GM12864 (cell line): ENCODE results near the gene EEF1E1.

Experiments used
- DNase-seq: peaks from one replicate; pipeline ENCODE4 v3.0.0-alpha.2; 2011; ENCODE audit warnings: low read depth
- H3K4me3 ChIP-seq: 2 replicates; pipeline ENCODE4 v1.5.1; 2011; ENCODE audit warnings: mild to moderate bottlenecking, low read depth, low read length, control low read depth
- TF ChIP-seq, protein P1 (sequence below): IDR thresholded peaks from 2 replicates; pipeline ENCODE4 v1.5.1; 2011; ENCODE audit warnings: low read depth, mild to moderate bottlenecking, moderate library complexity, low read length, control low read depth, inconsistent platforms; ENCODE audit errors: missing control alignments

Gene EEF1E1

DNA sequence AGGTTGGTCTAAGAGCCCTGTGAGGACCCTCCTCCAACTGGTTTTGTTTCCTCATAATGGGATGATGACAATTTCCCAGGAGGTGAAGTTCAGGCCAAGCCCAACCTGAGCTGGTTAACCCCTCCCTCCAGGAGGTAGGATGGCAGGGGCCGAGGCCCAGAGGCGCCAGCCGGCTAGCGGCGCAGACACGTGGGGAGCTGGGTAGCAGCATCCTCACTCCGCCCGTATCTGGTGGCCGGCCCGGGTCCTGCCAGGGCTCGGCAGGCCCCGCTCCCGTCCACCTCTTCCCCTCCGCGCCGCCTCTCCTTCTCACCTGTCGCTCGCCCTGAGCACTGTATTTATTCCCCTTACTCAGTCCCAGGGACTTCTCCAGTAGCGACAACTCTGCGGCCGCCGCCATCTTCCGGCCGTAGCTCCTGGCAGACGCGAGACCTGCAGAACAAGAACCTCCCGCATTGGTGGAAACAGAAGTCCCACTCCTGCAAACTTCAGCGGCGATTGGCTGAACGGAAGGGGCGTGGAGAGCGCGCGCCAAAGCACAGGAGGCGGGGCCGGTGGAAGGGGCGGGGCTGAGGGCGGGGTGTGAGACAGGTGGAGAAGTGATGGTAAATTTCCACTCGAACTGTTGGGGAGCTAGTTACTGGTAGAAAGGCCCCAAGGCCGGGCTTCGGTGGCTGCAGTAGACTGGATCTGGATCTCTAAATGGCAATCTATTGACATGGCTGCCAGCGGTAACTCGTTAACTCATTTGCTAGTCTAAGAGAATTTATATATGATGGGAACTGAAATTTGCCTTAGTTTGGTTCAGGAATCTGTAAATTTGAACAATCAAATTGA lies at the start of gene EEF1E1:
Gene EEF1E1 (minus strand): TSS at position 427 of the 837 bp plus-strand sequence. CDS start 27 bp downstream, at position 400.
- DNase-seq: peak; percentile 90
- H3K4me3 ChIP-seq: peak within 1 kb of the TSS; percentile 90
- TF ChIP-seq, protein P1, sequence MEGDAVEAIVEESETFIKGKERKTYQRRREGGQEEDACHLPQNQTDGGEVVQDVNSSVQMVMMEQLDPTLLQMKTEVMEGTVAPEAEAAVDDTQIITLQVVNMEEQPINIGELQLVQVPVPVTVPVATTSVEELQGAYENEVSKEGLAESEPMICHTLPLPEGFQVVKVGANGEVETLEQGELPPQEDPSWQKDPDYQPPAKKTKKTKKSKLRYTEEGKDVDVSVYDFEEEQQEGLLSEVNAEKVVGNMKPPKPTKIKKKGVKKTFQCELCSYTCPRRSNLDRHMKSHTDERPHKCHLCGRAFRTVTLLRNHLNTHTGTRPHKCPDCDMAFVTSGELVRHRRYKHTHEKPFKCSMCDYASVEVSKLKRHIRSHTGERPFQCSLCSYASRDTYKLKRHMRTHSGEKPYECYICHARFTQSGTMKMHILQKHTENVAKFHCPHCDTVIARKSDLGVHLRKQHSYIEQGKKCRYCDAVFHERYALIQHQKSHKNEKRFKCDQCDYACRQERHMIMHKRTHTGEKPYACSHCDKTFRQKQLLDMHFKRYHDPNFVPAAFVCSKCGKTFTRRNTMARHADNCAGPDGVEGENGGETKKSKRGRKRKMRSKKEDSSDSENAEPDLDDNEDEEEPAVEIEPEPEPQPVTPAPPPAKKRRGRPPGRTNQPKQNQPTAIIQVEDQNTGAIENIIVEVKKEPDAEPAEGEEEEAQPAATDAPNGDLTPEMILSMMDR: no peak

DNA sequence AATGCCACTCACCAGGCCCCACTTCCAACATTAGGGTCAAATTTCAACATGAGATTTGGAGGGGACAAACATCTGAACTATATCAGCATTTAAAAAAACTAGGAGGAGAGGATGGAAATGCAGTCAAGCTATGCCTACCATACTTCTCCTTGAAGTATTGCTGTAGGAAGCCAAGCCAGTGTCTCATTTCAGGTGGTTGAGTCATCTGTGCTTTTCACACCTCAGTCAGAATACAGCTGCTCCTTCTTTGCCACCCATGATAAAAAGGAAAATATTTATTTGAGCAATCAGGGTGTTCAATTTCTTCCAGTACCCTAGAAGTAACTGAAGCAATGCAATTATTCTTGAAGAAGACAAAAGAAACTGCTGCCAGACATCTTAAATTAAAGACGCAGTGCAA lies 47.0 kb upstream of the EEF1E1 start:
- DNase-seq: no peak
- TF ChIP-seq, protein P1: no peak
- no peak overlapping the region for H3K4me3 ChIP-seq

DNA sequence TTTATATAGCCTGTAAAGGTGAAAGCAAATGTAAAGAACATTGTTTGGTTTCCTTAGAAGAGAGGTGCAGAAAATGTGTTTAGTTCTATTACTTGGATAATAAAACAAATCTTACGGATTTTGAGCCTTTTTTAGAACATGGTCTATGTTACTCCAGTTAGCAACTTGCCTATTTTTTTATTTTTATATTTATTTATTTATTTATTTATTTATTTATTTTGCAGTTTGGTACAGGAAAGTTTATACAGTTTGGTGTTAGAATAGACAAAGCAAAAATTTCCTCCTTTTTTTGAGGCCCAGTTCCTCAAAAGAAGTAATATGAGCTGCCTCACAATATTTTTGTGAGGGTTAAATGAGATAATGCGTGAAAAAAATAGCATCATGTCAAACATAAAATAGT lies 41.6 kb upstream of the EEF1E1 start:
- TF ChIP-seq, protein P1: no peak
- no peak for DNase-seq
- no peak overlapping the region for H3K4me3 ChIP-seq

DNA sequence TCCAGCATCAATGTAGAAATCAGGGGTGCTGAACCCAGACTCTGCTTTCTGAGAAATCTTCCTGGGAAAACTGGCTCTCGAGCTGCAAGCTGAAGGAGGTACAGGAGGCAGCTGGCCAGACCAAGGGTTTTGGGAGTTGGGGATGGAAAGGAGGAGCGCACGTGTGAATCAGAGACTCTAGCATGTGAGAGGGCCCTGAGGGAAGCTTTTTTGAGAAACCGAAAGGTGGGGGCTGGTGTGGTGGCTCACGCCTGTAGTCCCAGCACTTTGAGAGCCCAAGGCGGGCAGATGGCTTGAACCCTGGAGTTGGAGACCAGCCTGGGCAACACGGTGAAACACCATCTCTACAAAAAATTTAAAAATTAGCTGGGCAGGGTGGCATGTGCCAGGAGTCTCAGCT lies 37.1 kb upstream of the EEF1E1 start:
- DNase-seq: no peak
- TF ChIP-seq, protein P1: no peak
- H3K4me3 ChIP-seq: no peak overlapping the region

DNA sequence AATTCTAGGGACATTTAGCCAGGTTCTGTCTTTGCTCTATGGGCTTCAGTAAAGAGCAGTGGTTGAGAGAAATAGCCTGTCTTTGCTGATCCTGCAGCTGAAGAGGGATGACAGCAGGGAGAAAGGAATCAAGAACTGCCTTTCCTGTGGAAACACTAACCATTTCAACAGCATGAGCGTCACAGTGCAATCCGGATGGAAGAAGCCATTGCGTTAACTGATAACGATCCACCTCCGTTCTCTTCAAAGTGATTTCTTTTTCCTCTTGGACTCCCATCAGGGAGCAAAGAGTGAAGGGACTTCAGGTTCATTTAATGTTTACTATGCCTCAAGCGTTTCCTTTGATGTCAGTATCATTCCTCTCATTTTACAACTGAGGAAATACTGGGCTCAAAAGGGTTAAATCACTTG lies 35.2 kb upstream of the EEF1E1 start:
- TF ChIP-seq, protein P1: no peak
- DNase-seq: no peak
- H3K4me3 ChIP-seq: no peak overlapping the region

DNA sequence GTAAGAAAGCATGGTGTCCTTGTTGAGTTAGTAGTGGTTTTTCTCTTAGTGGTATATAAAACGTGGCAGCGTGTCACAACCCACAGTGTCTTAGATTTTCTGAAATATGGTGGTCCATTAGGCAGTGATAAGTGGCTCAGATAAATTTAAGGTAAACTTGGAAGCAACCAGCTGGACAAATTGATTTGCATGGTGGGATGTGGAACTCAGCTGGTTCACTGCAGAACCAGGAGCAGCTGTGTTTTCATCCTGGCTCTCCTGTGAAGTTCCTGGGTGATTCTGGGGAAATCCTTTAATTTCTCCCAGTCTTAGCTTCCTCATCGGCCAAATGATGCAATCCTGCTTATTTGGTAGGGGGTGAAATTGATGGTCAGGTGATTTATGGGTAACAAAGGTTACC lies 32.9 kb upstream of the EEF1E1 start:
- TF ChIP-seq, protein P1: no peak
- H3K4me3 ChIP-seq: no peak overlapping the region
- DNase-seq: no peak

DNA sequence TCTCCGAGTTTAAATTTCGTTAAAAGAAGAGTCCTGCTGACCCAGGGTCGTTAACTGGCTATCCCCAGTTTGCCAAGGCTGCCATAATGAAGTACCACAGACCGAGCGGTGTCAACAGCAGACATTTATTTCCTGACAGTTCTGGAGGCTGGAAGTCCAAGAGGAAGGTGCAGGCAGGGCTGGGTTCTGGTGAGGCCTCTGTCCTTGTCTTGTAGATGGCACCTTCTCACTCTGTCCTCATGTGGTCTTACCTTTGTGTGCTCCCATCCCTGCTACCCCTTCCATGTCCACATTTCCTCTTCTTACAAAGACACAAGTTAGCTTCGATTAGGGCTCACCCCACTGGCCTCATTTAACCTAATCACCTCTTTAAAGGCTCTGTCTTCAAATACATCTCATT lies 29.8 kb upstream of the EEF1E1 start:
- no peak for DNase-seq
- no peak overlapping the region for H3K4me3 ChIP-seq
- TF ChIP-seq, protein P1: no peak
